Subcutaneous adipose tissue (tissue), 4 donors: ENCODE measurements around the gene POTEF. TPM values are rescaled to one million over a fixed set of nuclear protein-coding genes. Genes with fewer than 3 reads are reported as not detected.
"Not testable (repeated sequence)": the region's sequence is repeated elsewhere in the genome, so short reads cannot be mapped to it uniquely, and the experiment has no call there.

Experiments
- total RNA-seq, 4 donors: library from RNA; depleted of rRNA; stranded (reverse); fragments of >200 nt; gene quantifications; one replicate each; pipeline ENCODE4 v1.1.0, GENCODE V29; 2016
- TF ChIP-seq, protein P1 (sequence below): fragments of 450-650 bp; IDR thresholded peaks from one replicate; pipeline ENCODE4 v1.5.1; 2016; ENCODE audit warnings: low read depth, mild to moderate bottlenecking, control low read depth, antibody characterized with exemption, moderate library complexity

The POTEF gene
- not detected for total RNA-seq

DNA sequence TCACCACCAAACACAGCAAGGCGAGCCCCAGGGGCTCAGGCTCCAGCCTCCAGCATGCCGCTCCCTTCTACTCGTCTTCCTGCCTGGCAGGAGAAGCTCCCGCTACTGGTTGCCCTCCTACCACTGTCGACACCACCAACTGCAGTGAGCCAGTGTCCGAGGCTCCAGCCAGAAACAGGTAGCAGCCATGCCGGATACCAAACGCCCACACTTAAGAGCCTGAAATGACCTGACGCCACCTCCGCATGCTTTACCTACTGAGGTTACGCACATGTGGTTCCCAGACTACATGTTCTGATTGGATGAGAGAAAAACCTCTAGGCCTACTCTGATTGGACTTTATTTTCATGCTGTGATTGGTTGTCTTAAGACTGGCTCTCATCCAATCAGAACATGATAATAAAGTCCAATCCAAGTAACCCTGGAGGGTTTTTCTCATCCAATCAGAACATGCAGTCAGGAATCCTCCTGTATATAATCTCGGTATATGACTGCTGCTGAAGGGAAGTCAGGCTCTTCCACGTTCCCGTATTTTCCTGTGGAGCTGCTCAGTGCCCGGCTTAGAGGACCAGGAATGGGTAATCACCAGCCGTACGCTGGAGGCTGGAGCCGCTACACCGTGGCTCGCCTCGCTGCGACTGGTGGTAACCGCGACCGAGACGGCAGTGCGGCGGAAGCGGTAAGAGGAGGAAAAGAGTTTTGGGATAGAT is at the start of gene POTEF:
TSS of gene POTEF (minus strand) at position 103 of the 710 bp plus-strand sequence. CDS start 8,707 bp downstream, outside the sequence.
- TF ChIP-seq, protein P1, sequence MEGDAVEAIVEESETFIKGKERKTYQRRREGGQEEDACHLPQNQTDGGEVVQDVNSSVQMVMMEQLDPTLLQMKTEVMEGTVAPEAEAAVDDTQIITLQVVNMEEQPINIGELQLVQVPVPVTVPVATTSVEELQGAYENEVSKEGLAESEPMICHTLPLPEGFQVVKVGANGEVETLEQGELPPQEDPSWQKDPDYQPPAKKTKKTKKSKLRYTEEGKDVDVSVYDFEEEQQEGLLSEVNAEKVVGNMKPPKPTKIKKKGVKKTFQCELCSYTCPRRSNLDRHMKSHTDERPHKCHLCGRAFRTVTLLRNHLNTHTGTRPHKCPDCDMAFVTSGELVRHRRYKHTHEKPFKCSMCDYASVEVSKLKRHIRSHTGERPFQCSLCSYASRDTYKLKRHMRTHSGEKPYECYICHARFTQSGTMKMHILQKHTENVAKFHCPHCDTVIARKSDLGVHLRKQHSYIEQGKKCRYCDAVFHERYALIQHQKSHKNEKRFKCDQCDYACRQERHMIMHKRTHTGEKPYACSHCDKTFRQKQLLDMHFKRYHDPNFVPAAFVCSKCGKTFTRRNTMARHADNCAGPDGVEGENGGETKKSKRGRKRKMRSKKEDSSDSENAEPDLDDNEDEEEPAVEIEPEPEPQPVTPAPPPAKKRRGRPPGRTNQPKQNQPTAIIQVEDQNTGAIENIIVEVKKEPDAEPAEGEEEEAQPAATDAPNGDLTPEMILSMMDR = not testable (repeated sequence)

DNA sequence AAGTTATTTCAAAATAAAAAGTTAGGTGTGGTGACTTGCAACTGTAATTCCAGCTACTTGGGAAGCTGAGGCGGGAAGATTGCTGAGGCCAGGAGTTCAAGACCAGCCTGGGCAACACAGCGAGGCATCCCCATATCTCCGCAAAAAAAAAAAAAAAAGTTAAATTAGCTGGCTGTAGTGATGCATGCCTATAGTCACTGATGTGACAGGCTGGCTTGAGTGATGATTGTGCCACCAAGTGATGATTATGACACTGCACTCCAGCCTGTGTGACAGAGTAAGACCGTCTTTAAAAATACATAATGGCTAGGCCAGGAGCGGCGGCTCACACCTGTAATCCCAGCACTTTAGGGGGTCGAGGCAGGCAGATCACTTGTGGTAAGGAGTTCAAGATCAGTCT is 40.9 kb upstream of the POTEF start:
- TF ChIP-seq, protein P1 = no peak

DNA sequence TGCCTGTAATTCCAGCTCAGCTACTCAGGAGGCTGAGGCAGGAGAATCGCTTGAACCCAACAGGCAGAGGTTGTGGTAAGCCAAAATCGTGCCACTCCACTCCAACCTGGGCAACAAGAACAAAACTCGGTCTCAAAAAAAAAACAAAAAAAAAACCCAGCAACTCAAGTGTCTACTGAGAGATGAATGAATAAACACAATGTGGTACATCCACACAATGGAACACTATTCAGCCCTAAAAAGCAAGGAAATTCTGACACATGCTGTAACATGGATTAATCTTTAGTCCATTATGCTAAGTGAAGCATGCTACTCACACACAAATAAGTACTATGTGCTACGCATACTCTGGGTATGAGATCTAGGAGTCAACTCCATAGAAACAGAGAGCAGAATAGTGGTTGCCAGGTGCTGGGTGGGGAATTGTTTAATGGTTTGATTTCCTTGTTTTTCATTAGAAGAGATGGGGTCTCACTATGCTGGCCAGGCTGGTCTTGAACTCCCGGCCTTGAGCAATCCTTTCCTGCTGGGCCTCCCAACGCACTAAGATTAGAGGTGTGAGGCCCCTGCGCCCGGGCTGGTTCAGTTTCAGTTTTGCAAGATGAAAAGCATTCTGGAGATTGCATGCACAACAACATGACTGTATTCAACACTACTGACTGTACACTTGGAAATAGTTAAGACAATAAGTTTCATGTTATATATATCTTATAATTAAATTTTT is 36.4 kb upstream of the POTEF start:
- TF ChIP-seq, protein P1 = no peak

DNA sequence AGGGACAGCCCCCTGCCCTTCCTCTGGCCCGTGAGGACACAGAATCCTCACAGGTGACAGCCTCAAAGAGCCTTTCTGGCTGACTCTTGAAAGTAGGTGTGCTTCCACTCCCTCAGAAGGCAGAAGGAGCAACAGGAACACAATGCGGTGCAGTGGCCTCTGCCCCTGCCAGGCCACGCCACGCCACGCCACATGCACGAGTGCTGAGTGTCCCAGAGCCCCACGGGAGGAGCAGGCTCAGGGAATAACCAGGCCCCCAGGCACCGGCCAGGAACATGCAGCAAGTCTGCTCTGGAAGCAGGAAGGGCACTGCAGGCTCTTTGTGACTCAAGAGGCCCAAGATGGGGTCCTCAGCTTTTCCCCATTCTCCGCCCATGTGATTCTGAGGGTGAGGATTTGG is 33.9 kb upstream of the POTEF start:
- TF ChIP-seq, protein P1 = no peak

DNA sequence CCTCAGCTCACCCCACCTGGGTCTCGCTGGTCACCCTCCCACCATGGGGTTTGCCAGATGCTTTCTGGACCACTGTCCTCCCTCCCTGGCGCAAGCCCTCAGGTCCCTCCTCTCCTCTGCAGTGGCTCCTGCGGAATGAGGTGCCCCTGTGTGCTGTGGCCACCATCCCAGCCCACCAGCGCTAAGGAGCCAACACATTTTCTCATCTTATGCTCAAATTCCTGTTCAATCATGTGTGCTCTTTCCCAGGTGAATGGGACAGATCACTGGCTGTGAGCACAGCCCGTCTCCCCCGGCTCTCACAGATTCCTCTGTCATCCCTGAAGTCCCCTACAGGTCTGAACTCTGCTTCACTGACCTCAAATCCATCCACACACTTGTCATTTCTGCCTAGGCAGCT is 31.1 kb upstream of the POTEF start:
- TF ChIP-seq, protein P1 = no peak

DNA sequence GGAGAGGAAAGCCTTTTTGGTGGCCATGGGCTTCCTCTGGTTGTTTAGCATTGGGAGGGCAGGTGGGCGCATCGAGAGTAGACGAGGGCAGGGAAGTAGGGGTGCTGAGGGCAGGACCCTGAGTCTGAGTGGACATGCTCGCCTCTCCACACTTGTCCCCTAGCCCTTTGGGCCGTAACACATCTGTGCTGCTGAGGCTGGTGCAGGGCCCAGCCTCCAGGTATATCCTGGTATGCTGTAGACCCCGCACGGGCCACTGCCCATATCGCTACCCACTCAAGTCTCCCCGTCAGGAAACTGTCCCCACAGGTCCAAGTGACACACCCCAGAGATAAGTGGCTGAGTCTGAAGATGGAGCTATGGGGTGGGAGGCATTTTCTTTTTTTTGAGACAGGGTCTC is 29.6 kb upstream of the POTEF start:
- TF ChIP-seq, protein P1 = no peak

DNA sequence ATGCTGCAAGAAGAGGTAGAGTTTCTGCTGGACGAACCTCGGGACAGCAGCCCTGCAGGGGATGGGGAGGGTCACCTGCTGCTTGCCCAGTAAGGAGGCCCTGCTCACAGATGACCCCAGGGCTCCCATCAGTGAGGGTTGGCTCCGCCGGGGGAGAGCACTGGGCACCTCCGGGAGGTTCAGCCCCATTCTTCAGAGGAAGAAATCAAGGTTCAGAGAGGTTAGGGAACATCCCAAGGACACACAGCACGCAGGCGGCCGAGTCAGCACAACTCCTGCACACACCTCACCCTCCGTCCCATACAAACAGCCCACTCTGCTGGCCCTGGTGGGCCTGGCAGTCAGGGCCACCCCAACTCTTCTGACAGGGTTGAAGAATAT is 27.6 kb upstream of the POTEF start:
- TF ChIP-seq, protein P1 = no peak
